Hematopoietic multipotent progenitor cell treated with erythropoietin and hydrocortisone succinate and interleukin-3 and kit ligand, for 4 days (in vitro differentiated cells): ENCODE results near the gene ADAMTSL1.

Experiments used
- DNase-seq: peaks from one replicate; pipeline ENCODE4 v3.0.0-alpha.2; 2015

ADAMTSL1 gene

GRCh38 chr9:18786196-18786595 lies 312.2 kb downstream of the ADAMTSL1 start:
- no peak for DNase-seq

- DNase-seq = no peak
These were observed 313.1 kb downstream of the ADAMTSL1 start for GRCh38 chr9:18786911-18787650.

- no peak for DNase-seq
These were observed 314.3 kb downstream of the ADAMTSL1 start for GRCh38 chr9:18788256-18788655.

- peak; percentile 15 for DNase-seq
These were observed 317.1 kb downstream of the ADAMTSL1 start for GRCh38 chr9:18791074-18791473.

- no peak for DNase-seq
These were observed 319.2 kb downstream of the ADAMTSL1 start for GRCh38 chr9:18793122-18793521.

GRCh38 chr9:18795947-18796671 lies 322.2 kb downstream of the ADAMTSL1 start:
- no peak for DNase-seq

GRCh38 chr9:18796696-18797270 lies 322.8 kb downstream of the ADAMTSL1 start:
- DNase-seq = no peak

- DNase-seq = no peak
These were observed 324.2 kb downstream of the ADAMTSL1 start for GRCh38 chr9:18798106-18798505.

- DNase-seq = no peak
These were observed 324.7 kb downstream of the ADAMTSL1 start for GRCh38 chr9:18798508-18799290.

- no peak for DNase-seq
These were observed 325.5 kb downstream of the ADAMTSL1 start for GRCh38 chr9:18799428-18799827.

GRCh38 chr9:18800579-18800978 lies 326.6 kb downstream of the ADAMTSL1 start:
- no peak for DNase-seq

- DNase-seq = no peak
These were observed 331.4 kb downstream of the ADAMTSL1 start for GRCh38 chr9:18805386-18805785.

- no peak for DNase-seq
These were observed 332.5 kb downstream of the ADAMTSL1 start for GRCh38 chr9:18806232-18807080.

- DNase-seq = no peak
These were observed 336.6 kb downstream of the ADAMTSL1 start for GRCh38 chr9:18810581-18810980.

- DNase-seq = no peak
These were observed 337.2 kb downstream of the ADAMTSL1 start for GRCh38 chr9:18811171-18811570.

GRCh38 chr9:18819418-18819817 lies 345.5 kb downstream of the ADAMTSL1 start:
- DNase-seq = no peak

- DNase-seq = no peak
These were observed 346.7 kb downstream of the ADAMTSL1 start for GRCh38 chr9:18820566-18821095.

GRCh38 chr9:18821788-18822187 lies 347.8 kb downstream of the ADAMTSL1 start:
- DNase-seq = no peak

- DNase-seq = no peak
These were observed 348.9 kb downstream of the ADAMTSL1 start for GRCh38 chr9:18822850-18823249.

GRCh38 chr9:18824095-18824666 lies 350.2 kb downstream of the ADAMTSL1 start:
- DNase-seq = no peak

GRCh38 chr9:18825656-18826170 lies 351.8 kb downstream of the ADAMTSL1 start:
- DNase-seq = no peak
